HEK293 (cell line): ENCODE measurements around the gene MYO5B.

ENCODE experiments used
- CTCF ChIA-PET: fragments of 350-600 bp; formaldehyde crosslinking; extraction: SDS; loops from one replicate; lab custom pipeline; 2021; ENCODE audit warnings: antibody characterized with exemption; lab: Yijun Ruan, JAX
- POLR2A ChIA-PET: fragments of 300-600 bp; formaldehyde crosslinking; extraction: SDS; loops from one replicate; lab custom pipeline; 2020; ENCODE audit warnings: antibody characterized with exemption, inconsistent platforms; lab: Yijun Ruan, JAX
- H3K27ac ChIP-seq: fragments of 200-500 bp; sonication (Bioruptor generic); 2 replicates; pipeline ENCODE4 v1.5.1; 2014; ENCODE audit warnings: low read depth, low read length, control low read depth, inconsistent platforms; ENCODE audit errors: extremely low read depth
- H3K36me3 ChIP-seq, 2 experiments: fragments of 200-500 bp in 1 of 2; sonication (Bioruptor generic) in 1 of 2; 1 replicate in 1 of 2; 2 replicates in 1 of 2; pipeline ENCODE4 v1.5.1; 2014 to 2017; ENCODE audit warnings: inconsistent platforms in 2 of 2, low read length in 2 of 2; ENCODE audit not compliant: control insufficient read depth in 2 of 2, insufficient read depth in 1 of 2
- H3K4me1 ChIP-seq: fragments of 200-500 bp; sonication (Bioruptor generic); 2 replicates; pipeline ENCODE4 v1.5.1; 2014; ENCODE audit warnings: mild to moderate bottlenecking, low read length, inconsistent platforms; ENCODE audit not compliant: control insufficient read depth, insufficient read depth
- H3K4me3 ChIP-seq: 2 replicates; pipeline ENCODE4 v1.5.1; 2011; ENCODE audit warnings: low read depth, mild to moderate bottlenecking, control low read depth, low read length, moderate library complexity
- H3K9me3 ChIP-seq: fragments of 200-500 bp; sonication (Bioruptor generic); 2 replicates; pipeline ENCODE4 v1.5.1; 2014; ENCODE audit warnings: low read depth, low read length, inconsistent platforms; ENCODE audit not compliant: control insufficient read depth, insufficient read depth
- ELK4 ChIP-seq: IDR thresholded peaks from 2 replicates; pipeline ENCODE4 v1.6.1; 2011; ENCODE audit warnings: mild to moderate bottlenecking, low read depth, low read length, borderline replicate concordance
- SCRT2 ChIP-seq: fragments of 450-650 bp; formaldehyde crosslinking; IDR thresholded peaks from 2 replicates; pipeline ENCODE4 v1.5.1; 2016; ENCODE audit warnings: missing biosample characterization, missing genetic modification characterization
- ZBTB21 ChIP-seq: fragments of 450-650 bp; formaldehyde crosslinking; IDR thresholded peaks from 2 replicates; pipeline ENCODE4 v1.5.1; 2017; ENCODE audit warnings: missing biosample characterization, missing genetic modification characterization
- ZFP41 ChIP-seq: fragments of 450-650 bp; formaldehyde crosslinking; IDR thresholded peaks from 2 replicates; pipeline ENCODE4 v1.5.1; 2016; ENCODE audit warnings: missing biosample characterization, missing genetic modification characterization, borderline replicate concordance
- ZNF10 ChIP-seq: fragments of 450-650 bp; formaldehyde crosslinking; IDR thresholded peaks from 2 replicates; pipeline ENCODE4 v1.5.1; 2017; ENCODE audit warnings: missing biosample characterization, missing genetic modification characterization
- ZNF132 ChIP-seq: fragments of 450-650 bp; formaldehyde crosslinking; IDR thresholded peaks from 2 replicates; pipeline ENCODE4 v1.5.1; 2017; ENCODE audit warnings: missing biosample characterization, missing genetic modification characterization, borderline replicate concordance
- ZNF146 ChIP-seq: fragments of 450-650 bp; formaldehyde crosslinking; IDR thresholded peaks from 2 replicates; pipeline ENCODE4 v1.5.1; 2016; ENCODE audit warnings: missing biosample characterization, missing genetic modification characterization
- ZNF214 ChIP-seq: fragments of 450-650 bp; formaldehyde crosslinking; IDR thresholded peaks from 2 replicates; pipeline ENCODE4 v1.5.1; 2017; ENCODE audit warnings: missing biosample characterization, mild to moderate bottlenecking, missing genetic modification characterization, borderline replicate concordance
- ZNF266 ChIP-seq: fragments of 450-650 bp; formaldehyde crosslinking; IDR thresholded peaks from 2 replicates; pipeline ENCODE4 v1.5.1; 2016; ENCODE audit warnings: missing biosample characterization, missing genetic modification characterization, low read depth
- ZNF398 ChIP-seq: fragments of 450-650 bp; formaldehyde crosslinking; IDR thresholded peaks from 2 replicates; pipeline ENCODE4 v1.5.1; 2017; ENCODE audit warnings: missing biosample characterization, missing genetic modification characterization
- ZNF571 ChIP-seq: fragments of 450-650 bp; formaldehyde crosslinking; IDR thresholded peaks from 2 replicates; pipeline ENCODE4 v1.5.0; 2017; ENCODE audit warnings: missing biosample characterization, missing genetic modification characterization
- ZNF623 ChIP-seq: fragments of 450-650 bp; formaldehyde crosslinking; IDR thresholded peaks from 2 replicates; pipeline ENCODE4 v1.5.1; 2016; ENCODE audit warnings: missing biosample characterization, missing genetic modification characterization
- ZNF629 ChIP-seq: fragments of 450-650 bp; formaldehyde crosslinking; IDR thresholded peaks from 2 replicates; pipeline ENCODE4 v1.5.1; 2017; ENCODE audit warnings: missing biosample characterization, missing genetic modification characterization
- ZNF785 ChIP-seq: fragments of 450-650 bp; formaldehyde crosslinking; IDR thresholded peaks from 2 replicates; pipeline ENCODE4 v1.5.1; 2016; ENCODE audit warnings: missing biosample characterization, missing genetic modification characterization
- TF ChIP-seq, protein P1 (sequence below): fragments of 450-650 bp; formaldehyde crosslinking; IDR thresholded peaks from 2 replicates; pipeline ENCODE4 v1.5.1; 2016; ENCODE audit warnings: missing biosample characterization, missing genetic modification characterization, borderline replicate concordance
- TF ChIP-seq, protein P2 (sequence below): fragments of 450-650 bp; formaldehyde crosslinking; conservative IDR thresholded peaks from 2 replicates; pipeline ENCODE4 v1.5.1; 2016; ENCODE audit warnings: low read depth, missing biosample characterization, missing genetic modification characterization

The MYO5B gene

GRCh38 chr18:50127516-50128210 is 67.3 kb downstream of the MYO5B start:
- H3K4me1 ChIP-seq, result peaks cover 3% of the 10 kb centered on the region; the same call in 1 of the 2 replicates
- ChIA-PET CTCF (interaction anchor here (0.6 to 1.2 kb wide), 2 partner anchors 14 to 1646 kb away, joined by 3 to 4 read pairs; no protein-coding TSS in a partner anchor), POLR2A (no interaction called here)
- H3K9me3 ChIP-seq, result no peaks in the 10 kb centered on the region
- H3K4me3 ChIP-seq, result no peak overlapping the region
- no peaks in the 10 kb centered on the region for H3K36me3 ChIP-seq
- H3K27ac ChIP-seq, result no peak overlapping the region
- TF ChIP-seq ZNF10 (tag by site-specific recombination), result peak; percentile 64
- TF ChIP-seq, protein P1, sequence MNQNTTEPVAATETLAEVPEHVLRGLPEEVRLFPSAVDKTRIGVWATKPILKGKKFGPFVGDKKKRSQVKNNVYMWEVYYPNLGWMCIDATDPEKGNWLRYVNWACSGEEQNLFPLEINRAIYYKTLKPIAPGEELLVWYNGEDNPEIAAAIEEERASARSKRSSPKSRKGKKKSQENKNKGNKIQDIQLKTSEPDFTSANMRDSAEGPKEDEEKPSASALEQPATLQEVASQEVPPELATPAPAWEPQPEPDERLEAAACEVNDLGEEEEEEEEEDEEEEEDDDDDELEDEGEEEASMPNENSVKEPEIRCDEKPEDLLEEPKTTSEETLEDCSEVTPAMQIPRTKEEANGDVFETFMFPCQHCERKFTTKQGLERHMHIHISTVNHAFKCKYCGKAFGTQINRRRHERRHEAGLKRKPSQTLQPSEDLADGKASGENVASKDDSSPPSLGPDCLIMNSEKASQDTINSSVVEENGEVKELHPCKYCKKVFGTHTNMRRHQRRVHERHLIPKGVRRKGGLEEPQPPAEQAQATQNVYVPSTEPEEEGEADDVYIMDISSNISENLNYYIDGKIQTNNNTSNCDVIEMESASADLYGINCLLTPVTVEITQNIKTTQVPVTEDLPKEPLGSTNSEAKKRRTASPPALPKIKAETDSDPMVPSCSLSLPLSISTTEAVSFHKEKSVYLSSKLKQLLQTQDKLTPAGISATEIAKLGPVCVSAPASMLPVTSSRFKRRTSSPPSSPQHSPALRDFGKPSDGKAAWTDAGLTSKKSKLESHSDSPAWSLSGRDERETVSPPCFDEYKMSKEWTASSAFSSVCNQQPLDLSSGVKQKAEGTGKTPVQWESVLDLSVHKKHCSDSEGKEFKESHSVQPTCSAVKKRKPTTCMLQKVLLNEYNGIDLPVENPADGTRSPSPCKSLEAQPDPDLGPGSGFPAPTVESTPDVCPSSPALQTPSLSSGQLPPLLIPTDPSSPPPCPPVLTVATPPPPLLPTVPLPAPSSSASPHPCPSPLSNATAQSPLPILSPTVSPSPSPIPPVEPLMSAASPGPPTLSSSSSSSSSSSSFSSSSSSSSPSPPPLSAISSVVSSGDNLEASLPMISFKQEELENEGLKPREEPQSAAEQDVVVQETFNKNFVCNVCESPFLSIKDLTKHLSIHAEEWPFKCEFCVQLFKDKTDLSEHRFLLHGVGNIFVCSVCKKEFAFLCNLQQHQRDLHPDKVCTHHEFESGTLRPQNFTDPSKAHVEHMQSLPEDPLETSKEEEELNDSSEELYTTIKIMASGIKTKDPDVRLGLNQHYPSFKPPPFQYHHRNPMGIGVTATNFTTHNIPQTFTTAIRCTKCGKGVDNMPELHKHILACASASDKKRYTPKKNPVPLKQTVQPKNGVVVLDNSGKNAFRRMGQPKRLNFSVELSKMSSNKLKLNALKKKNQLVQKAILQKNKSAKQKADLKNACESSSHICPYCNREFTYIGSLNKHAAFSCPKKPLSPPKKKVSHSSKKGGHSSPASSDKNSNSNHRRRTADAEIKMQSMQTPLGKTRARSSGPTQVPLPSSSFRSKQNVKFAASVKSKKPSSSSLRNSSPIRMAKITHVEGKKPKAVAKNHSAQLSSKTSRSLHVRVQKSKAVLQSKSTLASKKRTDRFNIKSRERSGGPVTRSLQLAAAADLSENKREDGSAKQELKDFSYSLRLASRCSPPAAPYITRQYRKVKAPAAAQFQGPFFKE (tag by site-specific recombination), result no peak

DNA sequence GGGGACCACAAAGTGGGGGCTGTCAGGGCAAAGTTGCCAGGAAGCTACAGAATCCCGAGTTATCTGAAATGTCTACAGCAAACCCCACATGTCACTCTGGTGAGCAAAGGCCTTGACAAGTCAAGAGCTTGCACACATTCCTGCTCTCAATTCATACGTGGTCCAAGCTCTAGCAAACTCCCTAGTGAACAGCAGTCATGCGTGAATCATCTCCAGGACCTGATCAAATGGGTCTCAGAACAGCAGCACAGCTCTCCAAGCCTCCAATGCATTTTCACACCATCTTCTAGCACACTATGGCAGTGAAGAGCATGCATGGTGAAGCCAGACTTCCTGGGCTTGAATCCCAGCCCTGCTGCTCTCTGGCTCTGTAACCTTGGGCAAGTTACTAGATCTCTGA is 68.5 kb downstream of the MYO5B start:
- no peak overlapping the region for H3K27ac ChIP-seq
- H3K4me3 ChIP-seq, result no peak overlapping the region
- H3K4me1 ChIP-seq, result peaks cover under 1% of the 10 kb centered on the region; the same call in 1 of the 2 replicates
- ChIA-PET CTCF (interaction anchor here (0.6 to 1.2 kb wide), 3 partner anchors 13 to 54 kb away, joined by 4 read pairs; no protein-coding TSS in a partner anchor), POLR2A (no interaction called here)
- H3K9me3 ChIP-seq, result no peaks in the 10 kb centered on the region
- TF ChIP-seq ZNF146 (tag by site-specific recombination), result no peak
- TF ChIP-seq ZNF266 (tag by site-specific recombination), result no peak
- TF ChIP-seq ZNF398, result no peak
- TF ChIP-seq ELK4, result no peak
- no peaks in the 10 kb centered on the region for H3K36me3 ChIP-seq

DNA sequence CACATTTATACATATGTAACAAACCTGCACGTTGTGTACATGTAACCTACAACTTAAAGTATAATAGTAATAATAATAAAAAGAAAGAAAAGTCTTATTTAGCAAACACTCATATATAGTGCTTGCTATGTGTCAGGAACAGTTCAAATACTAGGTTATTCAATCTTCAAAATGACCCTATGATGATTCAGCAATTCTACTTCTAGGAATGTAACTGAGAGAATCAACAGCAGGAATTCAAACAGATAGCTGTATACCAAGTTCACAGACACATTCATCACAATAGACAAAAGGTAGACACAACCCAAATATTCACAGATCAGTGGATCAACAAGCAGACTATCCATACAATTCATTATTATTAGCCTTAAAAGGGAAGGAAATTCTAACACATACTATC is 69.5 kb downstream of the MYO5B start:
- no peak overlapping the region for H3K27ac ChIP-seq
- no peaks in the 10 kb centered on the region for H3K9me3 ChIP-seq
- no peak overlapping the region for H3K4me3 ChIP-seq
- CTCF ChIA-PET, result no interaction called here
- no peaks in the 10 kb centered on the region for H3K36me3 ChIP-seq
- POLR2A ChIA-PET, result no interaction called here
- H3K4me1 ChIP-seq, result no peaks in the 10 kb centered on the region
- TF ChIP-seq ZNF785 (tag by site-specific recombination), result no peak
- TF ChIP-seq SCRT2 (tag by site-specific recombination), result no peak
- TF ChIP-seq, protein P2, sequence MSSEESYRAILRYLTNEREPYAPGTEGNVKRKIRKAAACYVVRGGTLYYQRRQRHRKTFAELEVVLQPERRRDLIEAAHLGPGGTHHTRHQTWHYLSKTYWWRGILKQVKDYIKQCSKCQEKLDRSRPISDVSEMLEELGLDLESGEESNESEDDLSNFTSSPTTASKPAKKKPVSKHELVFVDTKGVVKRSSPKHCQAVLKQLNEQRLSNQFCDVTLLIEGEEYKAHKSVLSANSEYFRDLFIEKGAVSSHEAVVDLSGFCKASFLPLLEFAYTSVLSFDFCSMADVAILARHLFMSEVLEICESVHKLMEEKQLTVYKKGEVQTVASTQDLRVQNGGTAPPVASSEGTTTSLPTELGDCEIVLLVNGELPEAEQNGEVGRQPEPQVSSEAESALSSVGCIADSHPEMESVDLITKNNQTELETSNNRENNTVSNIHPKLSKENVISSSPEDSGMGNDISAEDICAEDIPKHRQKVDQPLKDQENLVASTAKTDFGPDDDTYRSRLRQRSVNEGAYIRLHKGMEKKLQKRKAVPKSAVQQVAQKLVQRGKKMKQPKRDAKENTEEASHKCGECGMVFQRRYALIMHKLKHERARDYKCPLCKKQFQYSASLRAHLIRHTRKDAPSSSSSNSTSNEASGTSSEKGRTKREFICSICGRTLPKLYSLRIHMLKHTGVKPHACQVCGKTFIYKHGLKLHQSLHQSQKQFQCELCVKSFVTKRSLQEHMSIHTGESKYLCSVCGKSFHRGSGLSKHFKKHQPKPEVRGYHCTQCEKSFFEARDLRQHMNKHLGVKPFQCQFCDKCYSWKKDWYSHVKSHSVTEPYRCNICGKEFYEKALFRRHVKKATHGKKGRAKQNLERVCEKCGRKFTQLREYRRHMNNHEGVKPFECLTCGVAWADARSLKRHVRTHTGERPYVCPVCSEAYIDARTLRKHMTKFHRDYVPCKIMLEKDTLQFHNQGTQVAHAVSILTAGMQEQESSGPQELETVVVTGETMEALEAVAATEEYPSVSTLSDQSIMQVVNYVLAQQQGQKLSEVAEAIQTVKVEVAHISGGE, result no peak
- TF ChIP-seq ZFP41 (tag by site-specific recombination), result no peak
- no peak for TF ChIP-seq ZNF132 (tag by site-specific recombination)
- TF ChIP-seq ZNF214 (tag by site-specific recombination), result no peak
- no peak for TF ChIP-seq ZNF623
- TF ChIP-seq ZNF629 (tag by site-specific recombination), result no peak
- no peak for TF ChIP-seq ZBTB21 (tag by site-specific recombination)
- no peak for TF ChIP-seq ZNF571
- no peak for TF ChIP-seq ZNF146 (tag by site-specific recombination)
